IMR-90 (cell line): ENCODE results near the gene CCR9. TPM values are rescaled to one million over a fixed set of nuclear protein-coding genes. Genes with fewer than 3 reads are reported as not detected.

ENCODE experiments used
- ATAC-seq: fragments of 200-7000 bp; cut with Tn5 transposase; 2 replicates; pipeline ENCODE4 v1.9.1; 2020; ENCODE audit warnings: low read depth, mild to moderate bottlenecking, moderate library complexity
- BruUV-seq: library from RNA; stranded (reverse); fragments of 400-500 nt; replicated peaks from 2 replicates; lab custom pipeline; 2021; lab: Mats Ljungman, UMichigan
- CTCF ChIA-PET: fragments of 300-600 bp; formaldehyde crosslinking; extraction: SDS; loops from one replicate; lab custom pipeline; 2021; ENCODE audit warnings: antibody characterized with exemption; lab: Yijun Ruan, JAX
- POLR2A ChIA-PET: fragments of 300-600 bp; sonication (Branson Sonifier 250); formaldehyde crosslinking; loops from one replicate; lab custom pipeline; 2022; ENCODE audit warnings: antibody characterized with exemption; ENCODE audit not compliant: unreplicated experiment; lab: Charles Lee
- DNase-seq: peaks from one replicate; pipeline ENCODE4 v3.0.0; 2013
- H2AFZ ChIP-seq: replicated peaks from 2 replicates; pipeline ENCODE3; 2013; ENCODE audit warnings: low read length, mild to moderate bottlenecking; ENCODE audit not compliant: poor library complexity
- H2AK5ac ChIP-seq: 2 replicates; pipeline ENCODE4 v1.6.1; 2013; ENCODE audit warnings: low read depth, low read length, inconsistent platforms
- H2AK9ac ChIP-seq: replicated peaks from 2 replicates; pipeline ENCODE3; 2013; ENCODE audit warnings: mild to moderate bottlenecking, low read depth, low read length, moderate library complexity; ENCODE audit not compliant: poor library complexity
- H2BK120ac ChIP-seq: 2 replicates; pipeline ENCODE4 v1.6.1; 2013; ENCODE audit warnings: low read depth, low read length, inconsistent platforms
- H2BK15ac ChIP-seq: 3 replicates; pipeline ENCODE4 v1.6.1; 2013; ENCODE audit warnings: low read depth, low read length, inconsistent platforms
- H2BK20ac ChIP-seq: 2 replicates; pipeline ENCODE4 v1.6.1; 2013; ENCODE audit warnings: low read depth, mild to moderate bottlenecking, inconsistent platforms, low read length, moderate library complexity
- H2BK5ac ChIP-seq: 2 replicates; pipeline ENCODE4 v1.6.1; 2013; ENCODE audit warnings: mild to moderate bottlenecking, low read depth, low read length, inconsistent platforms; ENCODE audit not compliant: poor library complexity, severe bottlenecking
- H3K14ac ChIP-seq: replicated peaks from 2 replicates; pipeline ENCODE4 v1.6.1; 2013; ENCODE audit warnings: low read depth, low read length, inconsistent platforms
- H3K18ac ChIP-seq: 2 replicates; pipeline ENCODE4 v1.6.1; 2013; ENCODE audit warnings: low read depth, low read length, control low read depth
- H3K23ac ChIP-seq: 2 replicates; pipeline ENCODE4 v1.6.1; 2013; ENCODE audit warnings: low read depth, low read length, inconsistent platforms
- H3K27ac ChIP-seq: 2 replicates; pipeline ENCODE4 v1.5.1; 2013; ENCODE audit warnings: mild to moderate bottlenecking, control low read depth, low read length; ENCODE audit not compliant: insufficient read depth
- H3K27me3 ChIP-seq: 2 replicates; pipeline ENCODE4 v1.6.1; 2013; ENCODE audit warnings: low read length; ENCODE audit not compliant: control insufficient read depth, insufficient read depth
- H3K36me3 ChIP-seq: 2 replicates; pipeline ENCODE4 v1.6.1; 2013; ENCODE audit warnings: low read length, mixed read lengths; ENCODE audit not compliant: control insufficient read depth, insufficient read depth
- H3K4ac ChIP-seq: 2 replicates; pipeline ENCODE4 v1.6.1; 2013; ENCODE audit warnings: low read depth, low read length, inconsistent platforms
- H3K4me1 ChIP-seq: 2 replicates; pipeline ENCODE4 v1.6.1; 2013; ENCODE audit warnings: low read length, mixed read lengths; ENCODE audit not compliant: control insufficient read depth, insufficient read depth
- H3K4me2 ChIP-seq: 2 replicates; pipeline ENCODE4 v1.6.1; 2013; ENCODE audit warnings: low read depth, mild to moderate bottlenecking, control low read depth, low read length, moderate library complexity
- H3K4me3 ChIP-seq: 2 replicates; pipeline ENCODE4 v1.5.1; 2013; ENCODE audit warnings: low read depth, mild to moderate bottlenecking, control low read depth, low read length, moderate library complexity; ENCODE audit not compliant: insufficient read depth
- H3K56ac ChIP-seq: 2 replicates; pipeline ENCODE4 v1.6.1; 2013; ENCODE audit warnings: low read length, inconsistent platforms; ENCODE audit not compliant: insufficient read depth; ENCODE audit errors: extremely low read depth
- H3K79me1 ChIP-seq, 2 experiments: 2 replicates each; pipeline ENCODE4 v1.6.1; 2013; ENCODE audit warnings: low read length in 2 of 2, inconsistent platforms in 1 of 2, low read depth in 1 of 2
- H3K9ac ChIP-seq: 2 replicates; pipeline ENCODE4 v1.6.1; 2013; ENCODE audit warnings: low read depth, low read length, control low read depth
- H3K9me1 ChIP-seq: 2 replicates; pipeline ENCODE4 v1.6.1; 2013; ENCODE audit warnings: low read length, inconsistent platforms; ENCODE audit not compliant: insufficient read depth
- H3K9me3 ChIP-seq: 2 replicates; pipeline ENCODE4 v1.6.1; 2013; ENCODE audit warnings: low read length; ENCODE audit not compliant: control insufficient read depth, insufficient read depth
- H4K20me1 ChIP-seq: 2 replicates; pipeline ENCODE4 v1.6.1; 2013; ENCODE audit warnings: low read length, inconsistent platforms; ENCODE audit not compliant: insufficient read depth
- H4K5ac ChIP-seq: 2 replicates; pipeline ENCODE4 v1.6.1; 2013; ENCODE audit warnings: mild to moderate bottlenecking, low read depth, low read length, control low read depth
- H4K8ac ChIP-seq, 2 experiments: 2 replicates each; pipeline ENCODE4 v1.6.1; 2013; ENCODE audit warnings: low read depth in 2 of 2, low read length in 2 of 2, control low read depth in 1 of 2, inconsistent platforms in 1 of 2
- H4K91ac ChIP-seq: 2 replicates; pipeline ENCODE4 v1.6.1; 2013; ENCODE audit warnings: low read depth, low read length, inconsistent platforms; ENCODE audit not compliant: insufficient read depth
- BHLHE40 ChIP-seq: fragments of 150-350 bp; IDR thresholded peaks from 2 replicates; pipeline ENCODE4 v1.6.1; 2016; ENCODE audit warnings: mild to moderate bottlenecking, low read depth, low read length
- CEBPB ChIP-seq: IDR thresholded peaks from 2 replicates; pipeline ENCODE4 v1.6.1; 2012; ENCODE audit warnings: low read depth, low read length, improper control_type of control experiment
- FOS ChIP-seq: fragments of 150-350 bp; IDR thresholded peaks from 2 replicates; pipeline ENCODE4 v1.6.1; 2016; ENCODE audit warnings: low read depth, low read length
- MAZ ChIP-seq: IDR thresholded peaks from 2 replicates; pipeline ENCODE4 v1.6.1; 2012; ENCODE audit warnings: low read depth, mild to moderate bottlenecking, low read length, improper control_type of control experiment, moderate library complexity, borderline replicate concordance
- MXI1 ChIP-seq: IDR thresholded peaks from 2 replicates; pipeline ENCODE4 v1.6.1; 2012; ENCODE audit warnings: low read depth, mild to moderate bottlenecking, low read length, moderate library complexity, borderline replicate concordance
- RAD21 ChIP-seq: IDR thresholded peaks from 2 replicates; pipeline ENCODE4 v1.6.1; 2012; ENCODE audit warnings: low read length, improper control_type of control experiment
- SMC3 ChIP-seq: fragments of 150-350 bp; IDR thresholded peaks from 2 replicates; pipeline ENCODE4 v1.6.1; 2016; ENCODE audit warnings: low read depth, mild to moderate bottlenecking, antibody characterized with exemption, low read length, moderate library complexity
- WGBS, 2 experiments: methylation state at CpG; one replicate each; pipeline versions ENCODE4 v1.1.5 to v1.1.7; 2013; ENCODE audit warnings: missing lambda C conversion rate in 2 of 2; ENCODE audit not compliant: insufficient read length in 1 of 2; ENCODE audit errors: extremely low coverage in 2 of 2; 5-methylcytosine and 5-hydroxymethylcytosine counted together
- dilution Hi-C: fragments of 300-500 bp; cut with HindIII; formaldehyde crosslinking; loops from one replicate; pipeline ENCODE4 v1.14.3; 2018; ENCODE audit warnings: low sequenced_read_pairs; ENCODE audit not compliant: unreplicated experiment
- in situ Hi-C: fragments of 300-500 bp; cut with MboI; formaldehyde crosslinking; loops from 3 replicates; pipeline ENCODE4 v1.14.3; 2019; ENCODE audit warnings: low sequenced_read_pairs, inconsistent platforms, mixed read lengths
- intact Hi-C: fragments of 100-400 bp; cut with micrococcal nuclease; formaldehyde crosslinking; loops from 2 replicates; pipeline ENCODE4 v1.10.0; 2022
- polyA plus RNA-seq, 3 experiments: library from polyadenylated mRNA; depleted of rRNA; stranded (reverse); fragments of >200 nt; gene quantifications; 2 replicates each; pipeline ENCODE4 v1.2.3, GENCODE V29; 2012; ENCODE audit warnings: low replicate concordance in 1 of 3
- total RNA-seq: library from RNA; depleted of rRNA; stranded (reverse); fragments of >200 nt; gene quantifications from 2 replicates; pipeline ENCODE4 v1.2.3, GENCODE V29; 2012

CCR9 gene
- total and polyA plus RNA-seq, 2 of the 4 experiments (the other 2 are of a cell fraction) = not detected

GRCh38 chr3:45868650-45869049 lies 17.7 kb upstream of the CCR9 start:
- no peak overlapping the region for H3K18ac ChIP-seq
- in situ Hi-C loops = no loop called here
- no peak overlapping the region for H2BK120ac ChIP-seq
- WGBS, 2 experiments = 67% methylated on average over 1 of the region's 2 CpGs; no CpG with 5 or more reads in 1 of the 2 experiments
- no peak overlapping the region for H3K4me3 ChIP-seq
- dilution Hi-C loops = no loop called here
- H3K27ac ChIP-seq = no peak overlapping the region
- H4K20me1 ChIP-seq = no peaks in the 10 kb centered on the region
- peaks cover under 1% of the 10 kb centered on the region for H3K9me3 ChIP-seq
- H3K27me3 ChIP-seq = peaks cover 40% of the 10 kb centered on the region
- no peak for ATAC-seq
- H4K91ac ChIP-seq = no peak overlapping the region
- intact Hi-C loops = no loop called here
- H2BK5ac ChIP-seq = no peak overlapping the region
- no peak overlapping the region for H3K4me2 ChIP-seq
- no peak overlapping the region for H4K8ac ChIP-seq
- no peak overlapping the region for H4K5ac ChIP-seq
- H3K56ac ChIP-seq = no peak overlapping the region
- H3K9ac ChIP-seq = no peak overlapping the region
- no peak overlapping the region for H3K4ac ChIP-seq
- H3K14ac ChIP-seq = no peak overlapping the region
- no peak for DNase-seq
- no peak overlapping the region for H2AFZ ChIP-seq
- TF ChIP-seq SMC3 (no peak), CEBPB (no peak), MAZ (no peak), BHLHE40 (no peak), FOS (no peak), RAD21 (no peak), MXI1 (no peak)
- H2AK9ac ChIP-seq = no peak overlapping the region
- no peak overlapping the region for H3K23ac ChIP-seq
- no peaks in the 10 kb centered on the region for H3K79me1 ChIP-seq
- no peak overlapping the region for H2BK15ac ChIP-seq
- H2AK5ac ChIP-seq = no peak overlapping the region
- POLR2A ChIA-PET = no interaction called here
- CTCF ChIA-PET = interaction anchor here (0.5 to 0.6 kb wide), 2 partner anchors 14 to 21 kb away, joined by 3 to 8 read pairs; no protein-coding TSS in a partner anchor
- H3K4me1 ChIP-seq = no peaks in the 10 kb centered on the region
- H2BK20ac ChIP-seq = no peak overlapping the region
- no TSS peak for BruUV-seq
- no peaks in the 10 kb centered on the region for H3K9me1 ChIP-seq
- no peaks in the 10 kb centered on the region for H3K36me3 ChIP-seq
